Pulmonary artery endothelial cell (primary cell): ENCODE measurements around the gene ADM2. TPM values are rescaled to one million over a fixed set of nuclear protein-coding genes. Genes with fewer than 3 reads are reported as not detected.
"Not testable (repeated sequence)": the region's sequence is repeated elsewhere in the genome, so short reads cannot be mapped to it uniquely, and the experiment has no call there.

Experiments used
- DNase-seq: peaks from one replicate; pipeline ENCODE4 v3.0.0-alpha.2; 2011; ENCODE audit warnings: low read depth, low spot score
- total RNA-seq: library from RNA; depleted of rRNA; stranded (reverse); fragments of >200 nt; gene quantifications from 2 replicates; pipeline ENCODE4 v1.2.3, GENCODE V29; 2014

Gene ADM2
- total RNA-seq, 1 donor from 2014 or later = 0.20 TPM

- no peak for DNase-seq
Measured at GRCh38 chr22:50505276-50505775, 24.0 kb downstream of the ADM2 start.

DNA sequence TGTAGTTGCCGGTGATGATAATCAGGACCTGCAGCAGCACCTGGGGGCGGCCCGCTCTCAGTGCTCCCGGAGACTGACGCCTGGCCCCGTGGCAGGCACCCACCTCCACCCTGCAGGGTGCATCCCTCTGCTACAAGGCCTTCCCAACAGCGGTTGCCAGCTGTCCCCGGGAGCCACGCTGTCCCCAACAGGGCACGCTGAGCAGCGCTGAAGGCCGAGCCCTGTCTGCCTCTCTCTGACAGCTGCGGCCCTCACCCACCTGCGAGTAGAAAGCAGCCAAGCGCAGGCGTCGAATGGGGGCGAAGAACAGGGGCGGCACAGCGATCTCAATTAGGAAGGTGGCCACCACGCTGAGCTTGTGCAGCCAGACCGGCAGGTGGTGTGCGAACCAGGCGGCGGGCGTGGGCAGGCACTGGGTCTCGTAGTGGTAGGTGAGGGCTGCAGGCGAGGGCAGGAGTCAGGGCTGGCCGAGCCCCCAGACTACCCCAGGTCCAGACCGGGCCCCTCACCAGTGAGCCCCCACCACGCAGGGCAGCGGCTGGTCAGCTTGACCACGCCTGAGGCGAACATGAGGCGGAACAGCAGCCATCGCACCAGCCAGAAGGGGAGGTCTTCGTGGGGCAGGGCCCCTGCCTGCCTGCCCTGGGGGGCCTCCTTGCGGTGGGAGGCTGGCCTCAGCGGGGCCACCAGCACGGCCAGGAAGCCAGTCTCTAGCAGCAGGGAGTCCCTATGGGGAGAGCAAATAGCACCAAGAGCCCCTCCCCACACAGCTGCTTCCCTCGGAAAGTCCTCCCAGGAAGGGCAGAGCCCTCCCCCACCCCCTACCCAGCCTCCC, 24.6 kb downstream of the ADM2 start:
- no peak for DNase-seq

DNA sequence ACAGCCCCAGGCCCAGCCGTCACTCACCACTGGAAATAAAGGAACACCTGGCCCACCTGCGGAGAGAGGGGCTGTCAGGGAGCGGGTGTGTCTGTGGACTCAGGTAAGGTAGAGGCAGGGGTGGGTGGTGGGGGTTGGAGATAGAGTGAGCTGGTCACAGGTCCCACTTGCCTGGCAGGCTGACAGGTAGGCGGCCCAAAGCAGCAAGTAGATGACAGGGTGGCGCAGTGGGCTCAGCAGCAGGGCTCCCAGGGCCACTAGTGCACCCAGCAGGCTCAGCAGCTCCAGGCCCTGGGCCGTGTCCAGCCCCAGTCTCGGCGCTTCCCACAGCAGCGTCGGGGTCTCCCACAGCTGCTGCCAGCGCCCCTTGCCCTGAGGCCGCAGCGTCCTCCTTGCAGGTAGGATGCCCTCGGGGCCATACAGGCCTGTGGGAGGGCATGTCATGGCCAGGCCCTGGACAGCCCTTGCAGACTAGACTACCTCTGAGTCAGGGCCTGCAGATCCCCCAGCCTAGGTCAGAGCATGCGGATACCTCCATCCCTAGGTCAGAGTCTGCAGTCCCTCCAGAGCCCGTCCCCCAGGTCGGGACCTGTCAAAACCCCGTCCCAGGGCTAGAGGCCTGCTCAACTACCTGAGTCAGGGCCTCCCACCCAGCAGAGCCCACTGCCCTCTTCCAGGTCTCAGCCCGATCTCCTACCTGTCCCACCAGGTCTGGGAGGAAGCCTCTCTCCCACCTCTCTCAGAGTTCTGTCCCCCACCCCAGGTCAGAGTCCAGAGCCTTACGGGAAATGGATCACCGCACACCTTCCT, 25.5 kb downstream of the ADM2 start:
- DNase-seq = no peak

- no peak for DNase-seq
Measured at GRCh38 chr22:50507421-50507990, 26.2 kb downstream of the ADM2 start, which contains the start of gene LMF2. LMF2 (minus strand) TSS chr22:50507702; CDS start chr22:50507675, 27 bp downstream.

- DNase-seq = peak; percentile 83
Measured at GRCh38 chr22:50507991-50508884, 26.9 kb downstream of the ADM2 start, which contains the start of gene NCAPH2. NCAPH2 (plus strand) TSS chr22:50508224; CDS start chr22:50508338, 114 bp downstream.

DNA sequence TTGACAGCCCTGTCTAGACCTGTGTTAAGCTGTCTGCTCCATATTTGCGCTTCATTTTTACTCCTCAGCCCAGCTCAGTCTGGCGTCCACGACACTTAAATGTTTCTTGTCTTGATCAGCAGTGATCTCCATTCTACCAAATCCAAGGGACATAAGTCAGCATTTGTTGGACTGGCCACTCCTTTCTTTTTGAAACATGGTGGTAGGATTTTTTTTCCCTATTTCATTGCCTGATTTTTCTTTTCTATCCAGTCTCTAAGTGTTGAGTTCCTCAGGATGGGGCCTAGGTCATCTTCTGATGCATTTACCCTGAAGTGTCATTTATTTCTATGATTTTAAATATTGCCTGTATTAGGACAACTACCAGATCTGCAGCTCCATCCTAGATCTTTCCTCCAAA, 27.6 kb downstream of the ADM2 start:
- no peak for DNase-seq

- DNase-seq = no peak
Measured at GRCh38 chr22:50513175-50513574, 31.8 kb downstream of the ADM2 start.

DNA sequence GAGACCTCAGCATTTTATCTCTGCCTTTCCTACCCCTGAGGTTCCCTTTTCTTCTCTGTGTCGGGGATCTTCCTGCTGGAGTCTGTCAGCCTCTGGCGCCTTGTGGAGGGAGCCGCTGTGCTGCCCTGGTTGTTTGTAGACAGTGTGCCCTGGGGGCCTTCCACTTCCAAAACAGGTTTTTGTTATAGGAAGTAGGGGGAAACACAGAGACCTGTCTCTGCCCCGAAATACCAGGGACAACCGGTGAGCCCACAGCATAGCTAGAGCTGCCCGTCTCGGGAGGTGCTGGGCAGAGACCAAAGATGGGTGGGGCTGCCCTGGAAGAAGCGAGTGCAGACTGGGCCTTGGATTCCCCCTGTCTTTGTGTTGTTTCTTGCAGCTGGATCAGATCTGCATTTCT, 34.7 kb downstream of the ADM2 start:
- no peak for DNase-seq

GRCh38 chr22:50516891-50517290, 35.5 kb downstream of the ADM2 start:
- DNase-seq = no peak

- DNase-seq = no peak
Measured at GRCh38 chr22:50517495-50518260, 36.3 kb downstream of the ADM2 start.

DNA sequence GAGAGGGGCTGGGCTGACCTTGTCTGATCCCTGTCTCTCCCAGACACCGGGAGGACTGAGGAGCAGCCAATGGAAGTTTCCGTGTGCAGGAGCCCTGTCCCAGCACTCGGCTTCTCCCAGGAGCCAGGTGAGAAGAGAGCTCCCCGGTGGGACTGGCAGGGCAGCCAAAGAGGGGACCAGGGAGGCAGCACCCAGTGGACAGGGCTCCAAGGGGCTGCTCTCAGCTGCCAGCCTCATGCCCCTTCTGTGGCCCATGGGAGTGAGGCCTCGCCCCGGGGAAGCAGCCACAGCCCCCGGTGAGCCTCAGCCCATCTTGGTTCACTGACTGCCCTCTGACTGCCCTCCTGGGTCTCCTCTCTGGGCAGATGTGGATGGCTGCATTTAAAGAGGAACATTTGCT, 37.3 kb downstream of the ADM2 start:
- DNase-seq = no peak

DNA sequence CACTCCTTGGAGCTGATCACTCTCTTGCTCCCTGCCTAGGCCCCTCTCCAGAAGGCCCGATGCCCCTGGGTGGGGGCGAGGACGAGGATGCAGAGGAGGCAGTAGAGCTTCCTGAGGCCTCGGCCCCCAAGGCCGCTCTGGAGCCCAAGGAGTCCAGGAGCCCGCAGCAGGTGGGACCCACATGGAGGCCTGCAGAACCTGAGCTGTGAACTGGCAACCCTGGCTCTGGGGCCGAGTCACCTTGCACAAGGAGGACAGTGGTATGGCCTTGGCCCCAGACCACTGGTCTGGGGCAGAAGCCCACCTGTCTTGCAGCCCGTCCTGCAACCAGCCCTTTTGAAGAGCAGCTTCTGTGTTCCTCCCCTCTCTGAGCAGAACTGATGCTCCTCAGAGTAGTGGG, 37.8 kb downstream of the ADM2 start:
- no peak for DNase-seq

GRCh38 chr22:50520184-50520583, 38.8 kb downstream of the ADM2 start:
- not testable (repeated sequence) for DNase-seq

GRCh38 chr22:50520826-50521453, 39.6 kb downstream of the ADM2 start:
- DNase-seq = no peak

GRCh38 chr22:50521710-50522109, 40.4 kb downstream of the ADM2 start:
- DNase-seq = no peak

- no peak for DNase-seq
Measured at GRCh38 chr22:50522208-50522805, 41.0 kb downstream of the ADM2 start.

- DNase-seq = no peak
Measured at GRCh38 chr22:50522806-50523438, 41.6 kb downstream of the ADM2 start.

DNA sequence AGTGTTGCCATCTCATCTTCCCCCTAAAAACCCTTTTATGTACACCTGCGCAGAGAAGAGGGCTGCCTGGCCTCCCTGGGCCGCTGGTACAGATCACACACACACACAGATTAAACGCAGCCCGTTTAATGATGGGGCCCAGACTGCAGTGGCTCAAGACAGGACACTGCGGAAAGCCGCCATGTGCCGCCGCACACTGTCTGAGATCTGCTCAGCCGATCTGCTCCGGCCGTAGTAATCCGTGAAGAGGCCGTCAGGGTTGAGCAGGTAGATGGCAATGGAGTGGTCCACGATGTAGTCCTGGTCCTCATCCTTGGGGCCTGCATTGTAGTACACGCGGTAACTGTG, 42.1 kb downstream of the ADM2 start:
- no peak for DNase-seq
